Measurements from ENCODE around the gene TRIM63.

TRIM63 gene

GRCh38 chr1:26012864-26013263, 54.6 kb downstream of the TRIM63 start:
- no peak for DNase-seq

GRCh38 chr1:26010825-26011224, 56.6 kb downstream of the TRIM63 start:
- no peak for DNase-seq

GRCh38 chr1:26009796-26010447, 57.5 kb downstream of the TRIM63 start:
- DNase-seq = no peak

- no peak for DNase-seq
These were observed 60.7 kb downstream of the TRIM63 start for GRCh38 chr1:26006710-26007109.

GRCh38 chr1:26005434-26006105, 61.9 kb downstream of the TRIM63 start:
- DNase-seq = no peak

GRCh38 chr1:26003756-26004155, 63.7 kb downstream of the TRIM63 start:
- DNase-seq = no peak

GRCh38 chr1:26003262-26003661, 64.2 kb downstream of the TRIM63 start:
- no peak for DNase-seq

Measured in activated naive CD4-positive, alpha-beta T cell (primary cell).